ENCODE measurements around the gene MRPL50. TPM values are rescaled to one million over a fixed set of nuclear protein-coding genes. Genes with fewer than 3 reads are reported as not detected.

Gene MRPL50
- total RNA-seq (2022), result 15.4 and 16.9 TPM in 2 replicates
- percentile 86 among the genes with signal in this experiment for Bru-seq, nascent RNA
- percentile 86 among the genes with signal in this experiment for BruChase-seq, experiment 1, labeled RNA remaining after a 6-hour chase
- percentile 88 among the genes with signal in this experiment for BruChase-seq, experiment 2, labeled RNA remaining after a 2-hour chase
- long read RNA-seq, transcript MRPL50-201 (2 exons, 3,332 nt), result major isoform, 162 of 166 reads
- long read RNA-seq, partial matches to known transcripts, result 0 of 166 reads
- long read RNA-seq, other reads (novel, unspliced or antisense), result 4 of 166 reads

- peak; percentile 99 for DNase-seq (ENCODE audit: unreplicated experiment)
- H3K27me3 Mint-ChIP-seq (ENCODE audit: insufficient read depth, unreplicated experiment), result no peaks in the 10 kb centered on the region
- ChIA-PET POLR2A (interaction anchor here (0.5 to 2.9 kb wide), 17 partner anchors 10 to 1300 kb away, joined by 3 to 37 read pairs (median 3); partner anchors contain the start of genes ERP44 and RNF20), CTCF (interaction anchor here (0.5 to 2.5 kb wide), 2 partner anchors 10 to 51 kb away, joined by 3 to 14 read pairs; no protein-coding TSS in a partner anchor)
- TSS peak; percentile 64 for BruUV-seq (replicated peaks)
- peaks cover 39% of the 10 kb centered on the region for H3K4me1 Mint-ChIP-seq (ENCODE audit: insufficient read depth, unreplicated experiment)
- H3K4me3 Mint-ChIP-seq (ENCODE audit: unreplicated experiment), result peak within 1 kb of the TSS; percentile 97
- H3K27ac Mint-ChIP-seq (ENCODE audit: low read depth, unreplicated experiment), result peak within 1 kb of the TSS; percentile 99
- H3K36me3 Mint-ChIP-seq (ENCODE audit: insufficient read depth, unreplicated experiment), result peaks cover 41% of the 10 kb centered on the region
- intact Hi-C loops (cut with micrococcal nuclease), result loop anchor here (2.0 kb wide), 1 partner anchor 51 kb away; no protein-coding TSS in a partner anchor
- no peak for TF ChIP-seq CTCF (IDR thresholded peaks at IDR 0.05; ENCODE audit: unreplicated experiment)
- H3K9me3 Mint-ChIP-seq (ENCODE audit: unreplicated experiment), result peaks cover 38% of the 10 kb centered on the region
These were observed at the start of gene MRPL50, which contains the start of gene ZNF189 for GRCh38 chr9:101398068-101398929. Gene MRPL50 (minus strand): TSS chr9:101398618. CDS start chr9:101398592, 26 bp downstream. Gene ZNF189 (plus strand): TSS chr9:101398851. CDS start chr9:101399157, 306 bp downstream.

DNA sequence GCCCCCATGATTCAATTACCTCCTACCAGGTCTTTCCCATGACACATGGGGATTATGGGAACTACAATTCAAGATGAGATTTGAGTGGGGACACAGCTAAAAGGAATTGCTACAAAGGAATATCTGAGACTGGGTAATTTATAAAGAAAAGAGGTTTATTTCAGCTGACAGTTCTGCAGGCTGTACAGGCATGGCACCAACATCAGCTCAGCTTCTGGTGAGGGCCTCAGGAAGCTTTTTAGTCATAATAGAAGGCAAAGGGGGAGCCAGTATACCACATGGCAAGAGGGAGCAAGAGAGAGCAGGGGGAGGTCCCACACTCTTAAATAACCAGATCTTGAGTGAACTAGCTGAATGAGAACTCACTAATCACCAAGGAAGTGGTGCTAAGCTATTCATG, 48.3 kb upstream of the MRPL50 start:
- H3K9me3 Mint-ChIP-seq (ENCODE audit: unreplicated experiment), result no peaks in the 10 kb centered on the region
- DNase-seq (ENCODE audit: unreplicated experiment), result no peak
- TF ChIP-seq CTCF (IDR thresholded peaks at IDR 0.05; ENCODE audit: unreplicated experiment), result no peak
- no peak overlapping the region for H3K4me3 Mint-ChIP-seq (ENCODE audit: unreplicated experiment)
- H3K4me1 Mint-ChIP-seq (ENCODE audit: insufficient read depth, unreplicated experiment), result peaks cover 19% of the 10 kb centered on the region
- ChIA-PET POLR2A (interaction anchor here (1.2 kb wide), 1 partner anchor 35 kb away, joined by 3 read pairs; no protein-coding TSS in a partner anchor), CTCF (interaction anchor here (0.6 to 1.7 kb wide), 9 partner anchors 10 to 427 kb away, joined by 3 to 17 read pairs (median 6); partner anchors contain the start of gene RNF20)
- peaks cover 20% of the 10 kb centered on the region for H3K27me3 Mint-ChIP-seq (ENCODE audit: insufficient read depth, unreplicated experiment)
- H3K36me3 Mint-ChIP-seq (ENCODE audit: insufficient read depth, unreplicated experiment), result no peaks in the 10 kb centered on the region
- no TSS peak for BruUV-seq (replicated peaks)
- intact Hi-C loops (cut with micrococcal nuclease), result no loop called here
- no peak overlapping the region for H3K27ac Mint-ChIP-seq (ENCODE audit: low read depth, unreplicated experiment)

DNA sequence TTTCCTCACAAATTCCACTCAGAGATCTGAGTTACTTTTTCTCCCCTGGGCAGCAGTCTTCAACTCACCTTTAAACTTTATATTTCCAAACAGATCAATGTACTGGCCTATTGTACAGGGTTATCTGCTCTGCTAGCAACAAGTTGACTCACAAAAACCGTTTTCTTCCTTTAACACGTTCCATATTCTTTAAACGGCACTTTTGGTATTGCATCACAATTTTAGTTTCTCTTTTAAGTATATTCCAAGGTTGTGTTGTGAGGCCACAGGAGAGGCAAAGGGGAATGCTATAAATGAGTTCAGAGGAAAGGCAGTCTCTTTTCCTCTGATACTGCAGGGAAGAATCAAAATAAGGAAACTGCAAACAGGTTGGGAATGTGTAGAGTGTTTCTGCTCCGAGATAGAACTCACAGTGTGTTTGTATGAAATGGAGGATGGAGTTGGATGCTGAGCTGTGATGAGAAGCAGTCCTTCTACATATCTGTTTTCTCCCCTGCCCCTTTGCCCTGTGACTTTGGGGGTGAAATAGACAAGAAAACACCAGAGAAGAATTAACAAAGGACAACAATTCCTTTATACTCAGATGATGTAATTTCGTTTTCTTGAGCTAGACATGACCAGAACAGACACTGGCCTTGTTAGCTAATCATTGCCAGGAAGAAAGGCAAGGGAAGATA, 47.1 kb upstream of the MRPL50 start:
- BruUV-seq (replicated peaks), result no TSS peak
- peaks cover 20% of the 10 kb centered on the region for H3K27me3 Mint-ChIP-seq (ENCODE audit: insufficient read depth, unreplicated experiment)
- POLR2A ChIA-PET, result interaction anchor here (0.9 to 1.2 kb wide), 4 partner anchors 17 to 85 kb away, joined by 3 to 4 read pairs (median 3); partner anchors contain the start of genes MRPL50 and ZNF189
- intact Hi-C loops (cut with micrococcal nuclease), result no loop called here
- H3K9me3 Mint-ChIP-seq (ENCODE audit: unreplicated experiment), result no peaks in the 10 kb centered on the region
- no peak for TF ChIP-seq CTCF (IDR thresholded peaks at IDR 0.05; ENCODE audit: unreplicated experiment)
- CTCF ChIA-PET, result interaction anchor here (0.6 to 1.7 kb wide), 10 partner anchors 9 to 755 kb away, joined by 3 to 17 read pairs (median 4); partner anchors contain the start of gene RNF20
- H3K36me3 Mint-ChIP-seq (ENCODE audit: insufficient read depth, unreplicated experiment), result no peaks in the 10 kb centered on the region
- H3K4me1 Mint-ChIP-seq (ENCODE audit: insufficient read depth, unreplicated experiment), result peaks cover 19% of the 10 kb centered on the region
- peak; percentile 37 for DNase-seq (ENCODE audit: unreplicated experiment)
- peak overlapping the region; percentile 52 for H3K4me3 Mint-ChIP-seq (ENCODE audit: unreplicated experiment)
- peak overlapping the region; percentile 62 for H3K27ac Mint-ChIP-seq (ENCODE audit: low read depth, unreplicated experiment)

All from MCF 10A (cell line).